HG02973 (cell line): ENCODE data around the gene AXL.
"Not testable (repeated sequence)": the region's sequence is repeated elsewhere in the genome, so short reads cannot be mapped to it uniquely, and the experiment has no call there.

Source experiments
- ATAC-seq: cut with Tn5 transposase; IDR thresholded peaks from one replicate; pipeline ENCODE4 v1.9.1; 2021; ENCODE audit warnings: moderate library complexity; ENCODE audit not compliant: unreplicated experiment

AXL gene

DNA sequence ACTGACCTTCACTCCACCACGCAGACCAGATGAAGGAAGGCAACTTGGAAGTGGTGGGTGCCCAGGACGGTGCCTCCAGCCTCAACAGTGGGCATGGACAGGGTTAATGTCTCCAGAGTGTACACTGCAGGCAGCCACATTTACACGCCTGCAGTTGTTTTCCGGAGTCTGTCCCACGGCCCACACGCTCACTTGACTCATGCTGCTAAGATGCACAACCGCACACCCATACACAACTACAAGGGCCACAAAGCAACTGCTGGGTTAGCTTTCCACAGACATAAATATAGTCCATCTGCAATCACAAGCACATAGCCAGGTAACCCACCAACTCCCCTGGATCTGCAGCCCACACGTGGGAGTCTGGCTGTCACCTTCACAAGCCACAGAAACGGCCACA is 12.6 kb upstream of the AXL start:
- ATAC-seq: no peak

GRCh38 chr19:41206926-41207750 is 11.9 kb upstream of the AXL start:
- no peak for ATAC-seq

DNA sequence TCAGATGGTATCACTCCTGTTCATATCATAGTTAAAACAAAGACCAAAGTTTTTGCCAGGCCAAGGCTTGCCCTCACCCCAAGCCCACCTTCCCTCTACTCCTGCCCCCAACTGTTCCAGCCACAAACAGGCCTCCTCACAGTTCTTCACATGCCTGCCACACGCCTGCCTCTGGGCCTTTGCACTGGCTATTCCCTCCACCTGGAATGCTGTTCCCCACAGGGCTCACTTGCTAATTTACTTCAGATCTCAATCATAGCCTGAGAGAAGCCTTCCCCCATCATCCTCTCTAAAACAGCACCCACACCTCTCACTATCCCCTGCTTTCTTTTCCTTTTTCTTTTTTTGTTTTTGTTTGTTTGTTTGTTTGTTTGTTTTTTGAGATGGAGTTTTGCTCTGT is 4.9 kb upstream of the AXL start:
- no peak for ATAC-seq

DNA sequence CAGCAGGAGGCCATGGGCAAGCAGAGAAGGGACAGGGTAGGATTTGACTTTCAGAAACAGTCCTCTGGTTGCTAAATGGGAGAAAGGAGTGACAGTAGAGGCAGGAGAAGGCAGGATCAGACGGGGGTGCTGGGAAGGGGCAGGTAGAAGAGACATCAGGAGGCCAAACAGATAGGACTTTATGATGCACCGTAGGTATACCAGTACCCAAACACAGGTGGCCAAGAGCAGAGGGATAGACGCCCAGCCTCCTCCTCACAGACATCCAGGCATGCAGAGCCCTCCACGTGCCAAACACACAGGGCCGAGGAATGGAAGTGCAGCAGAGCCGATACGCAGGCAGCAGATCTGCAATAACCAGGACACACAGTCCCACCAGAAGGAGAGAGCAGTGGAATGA is 1.3 kb upstream of the AXL start:
- no peak for ATAC-seq

DNA sequence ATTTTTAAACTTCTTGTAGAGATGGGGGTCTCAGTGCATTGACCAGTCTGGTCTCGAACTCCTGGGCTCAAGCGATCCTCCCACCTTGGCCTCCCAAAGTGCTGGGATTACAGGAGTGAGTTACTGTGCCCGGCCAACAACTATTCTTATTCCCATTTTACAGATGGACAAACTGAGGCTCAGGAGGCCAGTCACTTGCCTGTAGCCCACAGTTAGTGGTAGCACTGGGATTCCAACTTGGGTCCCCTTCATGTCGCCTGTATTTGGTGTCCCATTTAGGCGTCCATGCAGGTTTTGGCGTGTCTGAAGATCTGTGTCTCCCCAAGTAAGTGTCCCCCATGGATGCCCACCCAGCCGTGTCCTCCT is 791 bp upstream of the AXL start:
- no peak for ATAC-seq

DNA sequence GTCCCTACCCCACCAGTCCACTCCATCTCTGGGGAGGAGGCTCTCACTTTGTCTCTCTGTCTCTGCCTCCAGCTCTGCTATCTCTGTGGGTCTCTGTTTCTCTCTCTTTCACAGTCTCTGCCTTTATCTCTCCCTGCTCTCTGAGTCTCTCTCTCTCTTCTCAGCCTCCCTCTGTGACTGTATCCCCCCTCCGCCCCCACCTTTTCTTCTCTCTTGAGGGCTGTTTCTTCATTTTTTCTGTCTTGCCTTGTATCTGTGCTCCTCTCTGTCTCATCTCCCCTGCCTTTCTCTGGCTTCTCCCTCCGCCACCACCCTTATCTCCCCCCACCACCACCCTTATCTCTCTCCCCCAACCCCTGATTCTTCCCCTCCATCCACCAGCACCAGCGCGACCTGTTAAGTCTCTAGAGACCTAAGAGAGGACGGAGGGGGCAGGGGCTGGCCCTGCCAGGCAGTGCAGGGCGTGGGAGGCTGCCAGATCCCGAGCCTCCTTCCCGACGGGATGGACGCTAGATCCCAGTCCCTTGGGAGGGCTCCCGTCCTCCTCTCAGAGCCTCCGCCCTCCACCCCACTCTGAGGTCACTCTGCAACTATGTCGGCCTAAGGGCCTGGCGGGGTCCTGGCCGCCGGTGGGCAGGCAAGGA is 1.0 kb downstream of the AXL start:
- no peak for ATAC-seq

GRCh38 chr19:41220811-41221210 is 1.8 kb downstream of the AXL start:
- no peak for ATAC-seq

GRCh38 chr19:41221514-41222205 is 2.6 kb downstream of the AXL start:
- ATAC-seq: no peak

- ATAC-seq: no peak
Observed at GRCh38 chr19:41222240-41222639, 3.2 kb downstream of the AXL start.

GRCh38 chr19:41223431-41224234 is 4.6 kb downstream of the AXL start:
- ATAC-seq: no peak

DNA sequence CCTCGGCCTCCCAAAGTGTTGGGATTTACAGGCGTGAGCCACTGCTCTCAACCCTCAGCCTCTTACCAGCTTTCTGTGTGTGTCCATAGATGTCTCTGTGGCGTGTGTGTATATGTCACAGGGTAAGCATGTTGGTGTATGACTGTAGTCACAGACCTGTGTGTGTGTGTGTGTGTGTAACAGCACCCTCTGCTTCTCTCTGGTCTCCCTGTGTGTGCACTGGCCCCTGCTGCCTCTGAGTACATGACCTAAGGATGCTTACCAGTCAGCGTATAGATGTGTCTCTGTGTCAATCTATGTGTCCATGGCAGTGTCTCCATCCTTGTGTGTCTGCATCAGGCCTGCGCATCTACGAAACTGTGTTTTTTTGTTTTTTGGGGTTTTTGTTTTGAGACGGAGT is 5.6 kb downstream of the AXL start:
- no peak for ATAC-seq

DNA sequence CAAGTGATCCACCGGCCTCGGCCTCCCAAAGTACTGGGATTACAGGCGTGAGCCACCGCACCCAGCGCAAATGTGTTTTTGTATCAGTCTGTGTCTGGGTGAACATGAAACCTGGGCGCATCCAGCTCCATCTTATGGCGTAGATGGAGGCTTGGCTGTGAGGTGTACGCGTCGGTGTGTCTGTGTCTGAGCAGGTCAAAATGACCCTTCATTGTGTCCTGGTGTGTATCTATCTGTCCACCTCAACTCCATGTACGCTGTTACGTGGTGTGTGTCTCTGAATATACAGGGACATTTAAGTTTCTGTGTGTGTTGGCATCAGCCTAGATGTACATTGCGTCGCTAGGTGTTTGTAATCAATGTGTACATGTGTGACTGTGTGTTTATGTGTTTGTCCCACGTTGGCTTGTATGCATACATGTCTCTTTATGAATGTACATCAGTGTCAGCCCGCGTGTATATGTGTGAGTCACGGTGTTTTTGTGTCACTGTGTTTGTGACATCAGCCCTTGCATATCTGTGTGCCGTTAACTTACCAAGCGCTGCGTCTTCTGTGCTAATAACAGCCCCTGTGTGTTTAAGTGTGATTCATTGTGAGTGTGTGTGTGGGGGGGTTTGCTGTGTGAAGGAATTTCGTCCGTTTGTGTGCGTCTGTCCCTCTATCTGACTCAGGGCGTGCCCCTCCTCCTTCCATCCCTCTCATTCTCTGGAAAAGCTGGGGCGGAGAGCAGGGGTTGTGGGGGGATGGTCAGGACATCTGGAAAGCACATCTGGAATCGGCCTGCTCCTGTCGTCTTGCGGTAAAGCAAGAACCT is 6.4 kb downstream of the AXL start:
- ATAC-seq: no peak

DNA sequence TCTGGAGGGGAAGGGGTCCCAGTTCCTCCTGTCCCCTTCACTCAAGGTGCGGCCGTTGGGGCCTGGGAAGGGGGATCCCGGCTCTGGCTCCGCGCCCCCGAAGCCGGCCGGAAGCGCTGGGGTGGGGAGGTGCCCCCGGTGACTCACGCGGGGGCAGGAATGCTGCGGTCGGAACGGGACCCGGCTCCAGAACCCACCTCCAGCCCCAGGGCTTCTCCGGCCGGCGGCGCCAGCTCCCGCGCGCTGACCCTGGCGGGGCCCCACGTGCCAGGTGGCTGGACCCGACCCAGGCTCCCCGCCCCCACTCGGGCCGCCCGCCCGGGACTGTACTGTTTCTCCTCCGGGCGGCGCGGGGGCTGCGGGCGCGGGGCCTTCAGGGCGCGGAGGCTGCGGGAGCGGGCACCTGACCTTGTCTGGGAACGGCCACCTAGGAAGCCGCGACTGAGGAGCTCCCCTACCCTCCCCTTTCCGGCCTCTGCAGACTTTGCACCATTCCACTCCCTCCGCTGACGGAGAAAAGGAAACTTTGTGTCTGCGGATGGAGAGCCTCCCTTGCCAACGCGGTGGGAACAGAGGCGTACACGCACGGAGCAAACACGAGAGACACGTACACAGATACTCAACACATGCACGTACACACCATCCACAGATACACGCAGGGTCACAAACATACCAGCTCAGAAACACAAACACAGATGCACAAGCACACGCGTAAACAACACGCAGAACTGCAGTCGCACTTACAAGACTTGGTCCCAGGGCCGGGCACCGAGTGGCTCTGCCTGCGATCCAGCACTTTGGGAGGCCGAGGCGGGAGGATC is 7.2 kb downstream of the AXL start:
- no peak for ATAC-seq

DNA sequence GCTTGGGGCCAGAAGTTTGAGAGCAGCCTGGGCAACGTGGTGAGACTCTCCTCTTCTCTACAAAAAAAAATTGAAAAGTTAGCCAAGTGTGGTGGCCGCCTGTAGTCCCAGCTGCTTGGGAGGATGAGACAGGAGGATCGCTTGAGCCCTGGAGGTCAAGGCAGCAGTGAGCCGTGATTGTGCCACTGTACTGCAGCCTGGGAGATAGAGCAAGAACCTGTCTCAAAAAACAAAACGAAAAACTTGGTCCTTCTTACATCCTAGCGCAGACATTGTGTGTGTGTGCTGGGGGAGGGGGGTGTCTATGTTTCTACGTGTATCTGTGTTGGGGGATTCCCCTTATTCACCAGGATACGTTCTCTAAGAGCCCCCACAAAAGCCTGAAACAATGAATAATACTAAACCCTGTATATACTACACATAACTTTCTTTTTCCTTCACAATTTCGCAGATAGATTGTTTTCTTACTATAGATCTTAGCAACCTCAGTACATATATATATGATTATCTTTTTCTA is 7.9 kb downstream of the AXL start:
- ATAC-seq: no peak

GRCh38 chr19:41228486-41228885 is 9.5 kb downstream of the AXL start:
- ATAC-seq: no peak

DNA sequence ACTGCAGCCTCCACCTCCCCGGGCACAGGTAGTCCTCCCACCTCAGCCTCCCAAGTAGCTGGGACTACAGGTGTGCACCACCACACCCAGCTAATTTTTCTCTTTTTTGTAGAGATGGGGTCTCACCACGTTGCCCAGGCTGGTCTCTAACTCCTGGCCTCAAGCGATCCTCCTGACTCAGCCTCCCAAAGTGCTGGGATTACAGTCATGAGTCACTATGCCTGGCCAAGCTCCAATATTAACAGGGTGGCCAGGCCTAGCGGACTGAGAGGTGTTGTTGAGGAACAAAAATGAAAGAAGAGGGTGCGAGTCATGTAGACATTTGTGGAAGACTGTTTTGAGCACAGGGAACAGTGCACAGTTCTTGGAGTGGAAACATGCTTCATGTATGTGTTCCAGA is 10.3 kb downstream of the AXL start:
- ATAC-seq: not testable (repeated sequence)

- no peak for ATAC-seq
Observed at GRCh38 chr19:41230067-41230857, 11.2 kb downstream of the AXL start.

DNA sequence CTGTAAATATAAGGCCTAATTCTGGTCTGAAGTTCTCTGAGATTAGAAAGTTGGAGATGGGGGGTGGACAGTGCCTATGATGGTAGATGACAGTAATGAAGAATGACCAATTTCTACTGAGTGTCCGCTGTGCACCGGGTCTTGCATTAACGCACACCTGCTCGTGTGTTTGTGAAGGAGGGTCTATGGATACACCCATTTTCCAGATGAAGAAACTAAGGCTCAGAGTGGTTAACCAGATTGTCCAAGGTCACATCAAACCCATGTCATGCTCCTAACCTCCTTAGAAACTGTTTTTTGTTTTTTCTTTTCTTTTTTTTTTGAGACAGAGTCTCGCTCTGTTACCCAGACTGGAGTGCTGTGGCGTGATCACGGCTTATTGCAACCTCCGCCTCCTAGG is 13.7 kb downstream of the AXL start:
- no peak for ATAC-seq
